OCI-M1 (cell line): Measurements from ENCODE around the gene LAMA2.

ENCODE experiments used
- DNase-seq: peaks from one replicate; lab custom pipeline; 2025; lab: John Stamatoyannopoulos, UW

LAMA2 gene

GRCh38 chr6:129381885-129382284 is 498.9 kb downstream of the LAMA2 start:
- DNase-seq: no peak

DNA sequence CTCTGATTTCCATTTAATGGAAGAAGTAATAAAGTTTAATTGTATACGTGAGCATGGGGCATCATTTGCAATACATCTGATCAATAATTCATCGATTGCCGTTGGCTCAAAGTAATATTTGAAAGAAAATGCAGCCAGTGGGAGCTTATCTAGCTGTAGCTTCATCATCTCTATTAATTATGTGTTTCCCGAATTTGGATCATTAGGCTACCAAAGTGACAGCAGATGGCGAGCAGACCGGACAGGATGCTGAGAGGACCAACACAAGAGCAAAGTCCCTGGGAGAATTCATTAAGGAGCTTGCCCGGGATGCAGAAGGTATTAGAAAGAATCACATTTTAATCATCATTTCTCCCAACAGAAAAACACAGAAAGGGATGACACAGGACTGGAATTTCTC is 500.0 kb downstream of the LAMA2 start:
- DNase-seq: no peak

DNA sequence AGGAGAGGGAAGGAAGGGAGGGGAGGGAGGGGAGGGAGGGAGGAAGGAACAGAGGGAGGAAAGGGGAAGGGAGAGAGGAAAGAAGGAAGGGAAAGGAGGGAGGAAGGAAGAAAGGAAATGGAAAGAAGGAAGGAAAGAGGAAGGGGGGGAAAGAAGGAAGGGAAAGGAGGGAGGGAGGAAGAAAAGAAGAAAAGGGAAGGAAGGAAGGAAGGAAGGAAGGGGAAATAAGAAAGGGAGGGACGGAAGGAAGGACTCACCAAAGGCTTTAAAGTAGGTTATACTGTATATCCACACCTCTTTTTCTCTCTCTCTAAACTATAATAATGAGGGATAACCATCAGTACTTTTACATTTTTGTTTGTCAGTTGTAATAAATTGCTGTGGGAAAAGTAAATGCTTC is 502.2 kb downstream of the LAMA2 start:
- DNase-seq: no peak

DNA sequence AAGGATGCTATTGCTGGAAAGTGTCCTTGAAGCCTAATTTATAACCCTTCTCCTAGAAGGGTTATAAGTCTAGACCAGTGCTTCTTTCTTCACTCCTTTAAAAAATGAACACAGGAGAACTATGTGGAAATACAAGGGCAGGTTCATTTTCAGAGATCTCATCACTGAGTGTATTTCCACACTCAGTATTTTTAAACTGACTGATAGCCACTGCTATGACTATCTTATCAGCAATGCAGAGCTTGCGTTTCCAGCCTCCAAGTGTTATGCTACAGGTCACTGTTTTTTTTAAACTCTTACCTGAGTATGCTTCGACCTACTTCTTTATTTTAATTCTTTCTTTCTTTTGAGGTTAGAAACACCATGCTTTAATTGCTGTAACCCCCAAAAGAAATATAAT is 508.0 kb downstream of the LAMA2 start:
- no peak for DNase-seq

- peak; percentile 85 for DNase-seq
Measured at GRCh38 chr6:129393654-129394053, 510.7 kb downstream of the LAMA2 start.

- no peak for DNase-seq
Measured at GRCh38 chr6:129398764-129399163, 515.8 kb downstream of the LAMA2 start.

GRCh38 chr6:129402244-129402643 is 519.3 kb downstream of the LAMA2 start:
- no peak for DNase-seq

DNA sequence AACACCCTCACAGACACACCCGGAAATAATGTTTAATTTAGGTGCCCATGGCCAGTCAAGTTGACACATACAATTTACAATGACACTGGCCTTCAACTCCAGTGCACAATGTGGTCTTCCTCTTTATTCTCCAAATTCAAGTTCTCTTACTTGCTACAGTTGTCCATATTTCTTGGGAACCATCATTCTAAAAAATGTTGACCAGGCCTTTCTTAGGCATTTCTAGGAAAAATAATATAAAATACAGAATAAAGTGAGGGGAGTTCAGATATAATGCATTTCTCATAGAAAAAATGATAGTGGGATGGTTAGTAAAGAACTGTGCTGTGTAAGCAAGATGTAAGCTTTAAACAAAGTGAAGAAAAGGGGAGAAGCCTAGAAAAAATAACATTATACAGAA is 528.2 kb downstream of the LAMA2 start:
- no peak for DNase-seq

GRCh38 chr6:129416337-129416990 is 533.5 kb downstream of the LAMA2 start:
- no peak for DNase-seq

DNA sequence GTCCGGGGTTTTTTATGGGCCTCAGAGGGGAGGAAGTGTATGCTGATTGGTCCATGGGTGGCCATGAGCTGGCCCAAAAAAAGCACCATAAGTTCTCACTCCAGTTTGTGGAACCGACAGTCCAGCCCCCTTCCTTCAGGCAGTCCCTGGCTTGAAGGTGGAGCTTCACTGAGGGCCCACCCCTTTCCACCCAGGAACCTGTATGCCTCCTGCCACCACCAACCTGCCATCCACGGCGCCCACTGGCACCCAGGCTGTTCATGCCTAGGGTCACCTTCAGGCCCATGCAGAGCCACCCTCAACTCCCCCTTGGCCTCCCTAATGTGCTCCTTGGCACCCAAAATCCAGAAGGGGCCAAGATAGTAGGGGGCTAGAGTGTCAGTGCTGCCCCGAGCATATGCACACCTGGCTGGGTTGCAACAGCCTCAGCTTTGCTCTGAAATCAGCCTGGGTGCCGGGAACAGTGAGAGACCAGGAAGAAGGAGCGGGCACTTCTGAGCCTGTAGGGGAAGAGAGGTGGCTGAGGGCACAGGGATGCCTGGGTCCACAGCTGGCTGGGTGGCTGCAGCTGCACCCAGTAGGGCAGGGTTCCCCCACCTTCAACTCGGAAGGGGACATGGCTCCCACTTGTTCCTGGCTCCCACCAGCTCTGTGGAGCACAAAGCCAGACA is 534.6 kb downstream of the LAMA2 start:
- no peak for DNase-seq

DNA sequence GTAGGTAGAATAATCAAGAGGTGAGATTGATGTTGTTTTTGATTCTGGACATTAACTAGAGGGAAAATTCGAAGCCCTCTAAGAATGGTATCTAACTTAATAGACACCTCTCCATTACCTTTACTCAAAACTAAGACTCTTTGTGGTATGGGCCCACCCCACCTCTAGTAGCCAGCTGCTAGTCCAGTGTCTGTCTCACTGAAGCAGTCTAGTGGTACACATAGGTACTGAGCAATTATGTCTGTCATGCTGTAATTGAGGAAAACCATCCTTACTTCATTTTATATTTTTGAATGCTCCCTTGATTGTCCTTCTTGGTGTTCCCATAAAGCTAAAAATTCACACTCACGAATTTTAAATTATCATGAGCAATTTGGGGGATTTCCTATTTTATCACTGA is 536.4 kb downstream of the LAMA2 start:
- DNase-seq: no peak

DNA sequence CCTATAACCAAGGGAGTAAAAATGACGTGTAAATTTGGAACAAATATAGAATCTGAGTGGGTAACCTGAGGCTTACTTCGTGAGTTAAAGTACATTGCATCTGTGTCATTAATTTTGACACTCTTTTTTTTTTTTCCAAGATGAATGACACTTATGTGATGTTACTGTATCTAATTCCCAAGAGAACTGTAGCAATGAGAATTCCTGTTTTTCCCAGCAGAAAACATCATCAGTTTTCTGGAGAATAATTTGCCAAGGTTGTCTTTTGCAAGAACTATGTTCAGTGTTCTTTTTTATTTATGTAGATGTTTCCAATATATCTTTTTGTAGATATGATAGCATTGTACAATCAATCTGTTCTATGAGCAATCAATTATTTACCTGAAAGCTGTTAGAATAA is 543.4 kb downstream of the LAMA2 start:
- no peak for DNase-seq

DNA sequence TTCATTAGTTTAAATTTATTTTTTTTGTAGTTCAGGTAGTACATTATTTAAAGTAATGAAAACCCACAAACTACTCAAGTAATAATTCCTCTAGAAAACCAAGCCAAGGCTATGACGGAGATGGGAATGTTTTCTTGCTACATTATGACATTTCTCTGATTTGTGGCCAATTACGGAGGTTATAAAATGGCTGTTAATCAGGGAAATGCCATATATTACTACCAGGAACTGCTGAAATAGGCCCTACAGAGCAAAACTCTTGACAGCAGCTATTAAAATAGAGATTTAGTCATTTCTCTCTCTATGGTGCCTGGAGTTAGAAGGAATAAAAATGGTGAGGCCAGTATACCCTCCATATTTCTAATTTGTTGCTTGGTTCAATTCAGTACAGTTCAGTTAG is 547.0 kb downstream of the LAMA2 start:
- DNase-seq: no peak

- DNase-seq: peak; percentile 33
Measured at GRCh38 chr6:129432738-129433137, 549.8 kb downstream of the LAMA2 start.

DNA sequence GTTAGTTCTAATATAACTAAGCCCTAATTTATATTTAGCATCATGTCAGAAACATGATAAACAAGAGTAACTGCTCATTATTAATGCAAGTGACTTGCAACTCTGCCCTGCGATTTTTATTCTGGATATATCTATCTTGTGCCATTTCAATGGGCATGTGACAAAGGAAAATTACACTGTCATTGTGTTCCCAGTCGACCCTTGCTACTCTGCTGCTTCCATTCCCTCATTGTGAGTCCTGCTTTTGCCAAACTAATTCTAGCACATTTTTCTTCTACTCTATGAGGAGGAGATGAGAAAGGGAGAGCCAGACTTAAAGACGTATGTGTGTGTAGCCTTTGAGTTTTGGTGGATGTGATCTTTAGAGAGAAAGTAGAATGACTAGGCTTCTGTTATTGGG is 551.2 kb downstream of the LAMA2 start:
- DNase-seq: no peak

DNA sequence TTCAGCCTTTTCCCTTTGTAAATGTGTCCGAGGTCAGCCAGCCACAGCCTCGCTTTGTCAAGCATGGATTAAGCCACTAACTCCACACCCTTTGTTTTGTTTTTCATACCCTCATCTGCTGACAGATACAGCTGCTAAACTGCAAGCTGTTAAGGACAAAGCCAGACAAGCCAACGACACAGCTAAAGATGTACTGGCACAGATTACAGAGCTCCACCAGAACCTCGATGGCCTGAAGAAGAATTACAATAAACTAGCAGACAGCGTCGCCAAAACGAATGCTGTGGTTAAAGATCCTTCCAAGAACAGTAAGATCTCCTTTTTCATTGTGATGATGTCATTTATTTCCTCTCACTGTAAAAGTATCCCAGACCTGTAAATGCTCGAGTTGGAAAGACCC is 557.8 kb downstream of the LAMA2 start:
- DNase-seq: peak; percentile 89

- DNase-seq: no peak
Measured at GRCh38 chr6:129444683-129445082, 561.7 kb downstream of the LAMA2 start.

DNA sequence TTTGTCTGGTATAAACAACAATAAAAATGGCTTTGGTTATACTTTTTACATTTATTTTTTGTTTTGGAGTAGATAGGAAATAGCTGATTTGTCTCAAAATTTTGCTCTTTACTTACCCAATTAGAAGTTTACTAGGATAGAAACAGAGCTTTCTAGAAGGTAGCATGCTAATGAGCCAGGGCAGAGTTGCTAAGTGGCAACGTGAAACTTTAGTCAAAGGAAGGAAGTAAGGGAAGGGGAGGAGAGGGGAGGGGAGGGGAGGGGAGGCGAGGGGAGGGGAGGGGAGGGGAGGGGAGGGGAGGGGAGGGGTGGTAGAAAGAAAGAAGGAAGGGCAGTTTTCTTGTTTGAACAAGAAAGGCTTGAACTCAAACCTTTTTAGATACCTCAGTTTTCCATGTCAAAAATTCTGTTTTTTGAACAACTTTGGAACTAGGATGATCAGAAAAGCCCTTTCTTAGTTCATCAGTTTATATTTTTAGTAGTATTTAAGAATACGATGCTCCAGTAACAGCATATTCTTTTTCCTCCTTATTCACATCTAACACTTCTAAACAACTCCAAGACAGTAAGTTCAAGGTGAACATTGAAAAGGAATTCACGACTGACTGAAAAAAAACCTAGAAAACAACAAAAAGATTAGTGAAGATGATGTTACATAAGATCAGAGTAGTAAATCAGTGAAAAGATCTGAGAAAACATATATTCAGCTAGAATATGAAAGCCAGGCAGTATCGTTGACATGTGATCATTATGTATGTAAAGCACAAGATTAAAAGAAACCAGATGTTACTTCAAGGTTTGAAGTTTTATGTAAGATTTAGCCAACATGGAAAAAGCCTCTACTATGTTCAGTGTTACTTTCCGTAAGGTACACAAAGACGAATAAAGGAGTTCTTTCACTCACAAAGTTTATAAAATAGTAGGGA is 563.6 kb downstream of the LAMA2 start:
- DNase-seq: peak; percentile 43

DNA sequence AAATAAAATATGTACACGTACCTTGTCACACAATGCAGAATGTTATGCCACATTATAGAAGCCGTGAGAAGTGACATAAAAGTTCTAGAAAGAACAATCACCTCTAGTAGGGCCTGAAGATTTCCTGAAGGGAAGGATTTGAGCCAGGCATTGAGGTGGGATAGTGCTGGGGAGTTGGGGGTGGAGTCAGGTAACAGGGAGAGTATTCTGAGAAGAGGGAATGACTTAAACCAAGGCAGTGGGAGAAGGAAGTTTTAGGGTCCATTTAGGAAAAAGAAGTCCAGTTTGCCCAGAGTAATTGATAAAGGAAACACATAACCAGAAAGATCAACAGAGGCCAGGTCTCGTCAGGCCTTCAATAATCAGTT is 564.2 kb downstream of the LAMA2 start:
- DNase-seq: no peak

- DNase-seq: no peak
Measured at GRCh38 chr6:129448965-129449364, 566.0 kb downstream of the LAMA2 start.

DNA sequence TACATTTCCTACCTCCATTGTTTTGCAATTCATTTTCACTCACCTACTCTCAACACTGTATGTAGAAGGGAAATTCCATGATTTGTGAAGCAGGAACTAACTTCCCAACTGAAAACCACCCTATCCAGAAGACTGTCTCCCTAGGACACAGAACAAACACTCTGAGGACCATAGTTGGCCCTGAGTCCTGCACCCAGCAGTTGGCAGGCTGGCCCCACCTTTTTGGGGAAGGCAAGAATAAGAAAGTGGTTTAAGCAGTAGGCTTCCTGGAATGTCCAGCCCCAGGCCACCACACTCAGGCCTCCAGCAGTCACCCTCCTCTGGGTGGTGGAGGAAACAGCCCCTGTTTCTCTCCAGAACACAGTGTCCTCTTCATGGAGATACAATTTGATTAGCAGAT is 568.2 kb downstream of the LAMA2 start:
- no peak for DNase-seq

DNA sequence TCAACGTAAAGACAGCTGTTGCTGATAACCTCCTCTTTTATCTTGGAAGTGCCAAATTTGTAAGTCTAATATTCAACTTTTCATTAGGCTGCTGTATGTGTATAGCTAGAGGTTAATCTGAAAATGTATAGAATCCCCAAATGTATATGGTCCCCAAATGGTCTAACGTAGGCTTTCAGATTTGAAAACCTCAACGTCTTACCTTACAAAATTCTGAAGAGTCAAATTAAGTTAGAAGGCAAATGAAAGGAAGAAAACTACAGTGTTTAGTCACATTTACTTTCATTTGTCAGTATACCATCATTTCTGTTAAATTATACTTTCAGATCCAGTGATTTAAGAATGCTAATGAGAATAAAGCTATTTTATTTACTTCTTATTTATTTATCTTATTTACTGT is 570.1 kb downstream of the LAMA2 start:
- no peak for DNase-seq

- DNase-seq: peak; percentile 47
Measured at GRCh38 chr6:129454488-129454887, 571.5 kb downstream of the LAMA2 start.
